Measurements from ENCODE around the gene EPHB1. TPM values are rescaled to one million over a fixed set of nuclear protein-coding genes. Genes with fewer than 3 reads are reported as not detected.

The EPHB1 gene
- total RNA-seq, 1 experiment from 2014 or later, result 7.0 TPM

DNA sequence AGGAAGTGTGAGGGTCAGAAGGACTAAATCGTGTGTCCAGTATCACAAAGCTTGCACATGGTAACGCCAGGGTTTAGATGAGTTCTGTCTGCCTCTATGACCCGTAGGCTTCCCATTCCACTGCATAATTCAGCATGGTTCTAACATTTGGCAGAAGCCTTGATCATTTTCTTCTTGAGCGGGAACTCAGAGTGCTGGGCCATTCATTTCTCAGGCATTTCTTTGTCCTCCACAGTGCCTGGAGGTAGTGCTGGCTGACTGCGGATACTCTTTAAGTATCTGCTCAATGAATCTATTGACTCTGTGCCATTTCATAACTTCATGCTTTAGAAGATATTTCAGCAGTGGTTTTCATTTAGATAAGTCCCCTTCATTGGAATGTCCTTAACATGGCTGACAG, 370.2 kb downstream of the EPHB1 start:
- Mint-ChIP-seq H3K9me3 (no peaks in the 10 kb centered on the region), H3K4me3 (no peak overlapping the region), H3K27ac (no peak overlapping the region), H3K36me3 (no peaks in the 10 kb centered on the region), H3K27me3 (ENCODE audit: low read depth) (peaks cover 6% of the 10 kb centered on the region; the same call in 1 of the 2 replicates), H3K4me1 (peaks cover 37% of the 10 kb centered on the region)
- CTCF ChIA-PET, result no interaction called here
- DNase-seq (ENCODE audit: low spot score), result no peak
- ATAC-seq, result no peak
- no peak for TF ChIP-seq CREB1 (CRISPR knock-in tag; IDR thresholded peaks at IDR 0.05)
- TF ChIP-seq ZNF138 (CRISPR knock-in tag; conservative IDR thresholded peaks at IDR 0.05), result no peak
- TF ChIP-seq, protein P1, sequence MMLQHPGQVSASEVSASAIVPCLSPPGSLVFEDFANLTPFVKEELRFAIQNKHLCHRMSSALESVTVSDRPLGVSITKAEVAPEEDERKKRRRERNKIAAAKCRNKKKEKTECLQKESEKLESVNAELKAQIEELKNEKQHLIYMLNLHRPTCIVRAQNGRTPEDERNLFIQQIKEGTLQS (CRISPR knock-in tag; conservative IDR thresholded peaks at IDR 0.05), result no peak
- no peak for TF ChIP-seq ZNF396 (CRISPR knock-in tag; IDR thresholded peaks at IDR 0.05; ENCODE audit: borderline replicate concordance)
- TF ChIP-seq, protein P2, sequence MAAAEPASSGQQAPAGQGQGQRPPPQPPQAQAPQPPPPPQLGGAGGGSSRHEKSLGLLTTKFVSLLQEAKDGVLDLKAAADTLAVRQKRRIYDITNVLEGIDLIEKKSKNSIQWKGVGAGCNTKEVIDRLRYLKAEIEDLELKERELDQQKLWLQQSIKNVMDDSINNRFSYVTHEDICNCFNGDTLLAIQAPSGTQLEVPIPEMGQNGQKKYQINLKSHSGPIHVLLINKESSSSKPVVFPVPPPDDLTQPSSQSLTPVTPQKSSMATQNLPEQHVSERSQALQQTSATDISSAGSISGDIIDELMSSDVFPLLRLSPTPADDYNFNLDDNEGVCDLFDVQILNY (CRISPR knock-in tag; IDR thresholded peaks at IDR 0.05), result no peak
- TF ChIP-seq, protein P3, sequence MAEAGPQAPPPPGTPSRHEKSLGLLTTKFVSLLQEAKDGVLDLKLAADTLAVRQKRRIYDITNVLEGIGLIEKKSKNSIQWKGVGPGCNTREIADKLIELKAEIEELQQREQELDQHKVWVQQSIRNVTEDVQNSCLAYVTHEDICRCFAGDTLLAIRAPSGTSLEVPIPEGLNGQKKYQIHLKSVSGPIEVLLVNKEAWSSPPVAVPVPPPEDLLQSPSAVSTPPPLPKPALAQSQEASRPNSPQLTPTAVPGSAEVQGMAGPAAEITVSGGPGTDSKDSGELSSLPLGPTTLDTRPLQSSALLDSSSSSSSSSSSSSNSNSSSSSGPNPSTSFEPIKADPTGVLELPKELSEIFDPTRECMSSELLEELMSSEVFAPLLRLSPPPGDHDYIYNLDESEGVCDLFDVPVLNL (CRISPR knock-in tag; IDR thresholded peaks at IDR 0.05; ENCODE audit: borderline replicate concordance, low read depth), result no peak
- TF ChIP-seq, protein P4, sequence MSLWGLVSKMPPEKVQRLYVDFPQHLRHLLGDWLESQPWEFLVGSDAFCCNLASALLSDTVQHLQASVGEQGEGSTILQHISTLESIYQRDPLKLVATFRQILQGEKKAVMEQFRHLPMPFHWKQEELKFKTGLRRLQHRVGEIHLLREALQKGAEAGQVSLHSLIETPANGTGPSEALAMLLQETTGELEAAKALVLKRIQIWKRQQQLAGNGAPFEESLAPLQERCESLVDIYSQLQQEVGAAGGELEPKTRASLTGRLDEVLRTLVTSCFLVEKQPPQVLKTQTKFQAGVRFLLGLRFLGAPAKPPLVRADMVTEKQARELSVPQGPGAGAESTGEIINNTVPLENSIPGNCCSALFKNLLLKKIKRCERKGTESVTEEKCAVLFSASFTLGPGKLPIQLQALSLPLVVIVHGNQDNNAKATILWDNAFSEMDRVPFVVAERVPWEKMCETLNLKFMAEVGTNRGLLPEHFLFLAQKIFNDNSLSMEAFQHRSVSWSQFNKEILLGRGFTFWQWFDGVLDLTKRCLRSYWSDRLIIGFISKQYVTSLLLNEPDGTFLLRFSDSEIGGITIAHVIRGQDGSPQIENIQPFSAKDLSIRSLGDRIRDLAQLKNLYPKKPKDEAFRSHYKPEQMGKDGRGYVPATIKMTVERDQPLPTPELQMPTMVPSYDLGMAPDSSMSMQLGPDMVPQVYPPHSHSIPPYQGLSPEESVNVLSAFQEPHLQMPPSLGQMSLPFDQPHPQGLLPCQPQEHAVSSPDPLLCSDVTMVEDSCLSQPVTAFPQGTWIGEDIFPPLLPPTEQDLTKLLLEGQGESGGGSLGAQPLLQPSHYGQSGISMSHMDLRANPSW (CRISPR knock-in tag; conservative IDR thresholded peaks at IDR 0.05; ENCODE audit: low read depth), result no peak
- TF ChIP-seq ZNF219 (CRISPR knock-in tag; IDR thresholded peaks at IDR 0.05; ENCODE audit: borderline replicate concordance), result no peak
- TF ChIP-seq MXD4 (CRISPR knock-in tag; IDR thresholded peaks at IDR 0.05; ENCODE audit: borderline replicate concordance), result no peak
- TF ChIP-seq TEAD1 (CRISPR knock-in tag; IDR thresholded peaks at IDR 0.05), result no peak
- TF ChIP-seq, protein P5, sequence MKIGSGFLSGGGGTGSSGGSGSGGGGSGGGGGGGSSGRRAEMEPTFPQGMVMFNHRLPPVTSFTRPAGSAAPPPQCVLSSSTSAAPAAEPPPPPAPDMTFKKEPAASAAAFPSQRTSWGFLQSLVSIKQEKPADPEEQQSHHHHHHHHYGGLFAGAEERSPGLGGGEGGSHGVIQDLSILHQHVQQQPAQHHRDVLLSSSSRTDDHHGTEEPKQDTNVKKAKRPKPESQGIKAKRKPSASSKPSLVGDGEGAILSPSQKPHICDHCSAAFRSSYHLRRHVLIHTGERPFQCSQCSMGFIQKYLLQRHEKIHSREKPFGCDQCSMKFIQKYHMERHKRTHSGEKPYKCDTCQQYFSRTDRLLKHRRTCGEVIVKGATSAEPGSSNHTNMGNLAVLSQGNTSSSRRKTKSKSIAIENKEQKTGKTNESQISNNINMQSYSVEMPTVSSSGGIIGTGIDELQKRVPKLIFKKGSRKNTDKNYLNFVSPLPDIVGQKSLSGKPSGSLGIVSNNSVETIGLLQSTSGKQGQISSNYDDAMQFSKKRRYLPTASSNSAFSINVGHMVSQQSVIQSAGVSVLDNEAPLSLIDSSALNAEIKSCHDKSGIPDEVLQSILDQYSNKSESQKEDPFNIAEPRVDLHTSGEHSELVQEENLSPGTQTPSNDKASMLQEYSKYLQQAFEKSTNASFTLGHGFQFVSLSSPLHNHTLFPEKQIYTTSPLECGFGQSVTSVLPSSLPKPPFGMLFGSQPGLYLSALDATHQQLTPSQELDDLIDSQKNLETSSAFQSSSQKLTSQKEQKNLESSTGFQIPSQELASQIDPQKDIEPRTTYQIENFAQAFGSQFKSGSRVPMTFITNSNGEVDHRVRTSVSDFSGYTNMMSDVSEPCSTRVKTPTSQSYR (CRISPR knock-in tag; IDR thresholded peaks at IDR 0.05), result no peak
- TF ChIP-seq FOXK1 (CRISPR knock-in tag; IDR thresholded peaks at IDR 0.05), result no peak
- no peak for TF ChIP-seq NR3C1 (CRISPR knock-in tag; conservative IDR thresholded peaks at IDR 0.05; ENCODE audit: low read depth)
- TF ChIP-seq, protein P6, sequence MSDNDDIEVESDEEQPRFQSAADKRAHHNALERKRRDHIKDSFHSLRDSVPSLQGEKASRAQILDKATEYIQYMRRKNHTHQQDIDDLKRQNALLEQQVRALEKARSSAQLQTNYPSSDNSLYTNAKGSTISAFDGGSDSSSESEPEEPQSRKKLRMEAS (CRISPR knock-in tag; IDR thresholded peaks at IDR 0.05), result no peak
- TF ChIP-seq ELF4 (CRISPR knock-in tag; IDR thresholded peaks at IDR 0.05; ENCODE audit: low read depth), result no peak
- TF ChIP-seq ZNF121 (CRISPR knock-in tag; IDR thresholded peaks at IDR 0.05), result no peak
- TF ChIP-seq, protein P7, sequence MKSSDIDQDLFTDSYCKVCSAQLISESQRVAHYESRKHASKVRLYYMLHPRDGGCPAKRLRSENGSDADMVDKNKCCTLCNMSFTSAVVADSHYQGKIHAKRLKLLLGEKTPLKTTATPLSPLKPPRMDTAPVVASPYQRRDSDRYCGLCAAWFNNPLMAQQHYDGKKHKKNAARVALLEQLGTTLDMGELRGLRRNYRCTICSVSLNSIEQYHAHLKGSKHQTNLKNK (CRISPR knock-in tag; IDR thresholded peaks at IDR 0.05), result no peak
- POLR2A ChIA-PET, result no interaction called here
